K562 (cell line): ENCODE results near the gene AFG1L.

Source experiments
- CTCF ChIP-seq, 3 experiments: IDR thresholded peaks in 2 of 3; conservative IDR thresholded peaks in 1 of 3; 2 replicates each; pipeline ENCODE4 v1.5.1; 2011 to 2012; ENCODE audit warnings: low read length in 3 of 3, mild to moderate bottlenecking in 3 of 3, control low read depth in 2 of 3, improper control_type of control experiment in 1 of 3, inconsistent platforms in 1 of 3, low read depth in 1 of 3, mixed read lengths in 1 of 3, moderate library complexity in 1 of 3; ENCODE audit not compliant: insufficient read depth in 2 of 3
- ELF2 ChIP-seq: fragments of 250-450 bp; sonication (Bioruptor Pico); IDR thresholded peaks from 2 replicates; pipeline ENCODE4 v1.5.0; 2021; ENCODE audit warnings: mild to moderate bottlenecking
- FOXM1 ChIP-seq, 2 experiments: fragments of 450-650 bp in 1 of 2; sonication (generic) in 1 of 2; formaldehyde crosslinking in 1 of 2; IDR thresholded peaks; 2 replicates each; pipeline versions ENCODE4 v1.6.1 to v1.9.0; 2017 to 2022; ENCODE audit warnings: low read depth in 2 of 2, mild to moderate bottlenecking in 2 of 2, missing genetic modification reagents in 1 of 2, moderate library complexity in 1 of 2
- YY1 ChIP-seq, 3 experiments: IDR thresholded peaks; 2 replicates each; pipeline ENCODE4 v1.6.1; 2011; ENCODE audit warnings: low read length in 2 of 3, mild to moderate bottlenecking in 2 of 3, moderate library complexity in 2 of 3, borderline replicate concordance in 1 of 3, control low read depth in 1 of 3, low read depth in 1 of 3; ENCODE audit not compliant: insufficient read depth in 3 of 3, insufficient replicate concordance in 2 of 3, control insufficient read depth in 1 of 3, insufficient read length in 1 of 3; ENCODE audit errors: extremely low read depth in 1 of 3
- ZKSCAN1 ChIP-seq: fragments of 150-350 bp; IDR thresholded peaks from 2 replicates; pipeline ENCODE4 v1.6.1; 2016; ENCODE audit warnings: low read depth, low read length

DNA sequence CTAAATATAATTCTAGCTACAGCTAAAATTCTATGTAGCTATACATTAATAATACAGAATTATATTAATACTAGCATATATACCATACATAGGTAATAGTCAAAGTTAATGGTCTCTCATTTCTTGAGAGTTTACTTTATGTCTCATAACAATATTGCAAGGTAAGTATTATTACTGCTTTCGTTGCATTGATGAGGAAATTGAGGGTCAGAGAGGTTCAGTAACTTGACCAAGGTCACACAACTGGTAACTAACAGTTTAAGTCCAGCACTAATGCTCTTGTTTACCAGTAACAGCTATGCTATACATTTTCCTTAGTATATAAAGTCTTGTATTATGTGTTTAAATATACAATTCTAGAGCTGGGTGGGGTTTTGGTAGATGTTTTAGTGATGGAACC is 67.6 kb downstream of the AFG1L start:
- no peak for TF ChIP-seq CTCF (IDR thresholded peaks at IDR 0.05 in 2 of 3, conservative IDR thresholded peaks at IDR 0.05 in 1 of 3; ENCODE audit: insufficient read depth in 2 of 3, low read depth in 1 of 3, low read length in 3 of 3)
- TF ChIP-seq YY1 (IDR thresholded peaks at IDR 0.05; ENCODE audit: borderline replicate concordance in 1 of 3, control insufficient read depth in 1 of 3, extremely low read depth in 1 of 3, insufficient read depth in 3 of 3, insufficient read length in 1 of 3, insufficient replicate concordance in 2 of 3, low read depth in 1 of 3, low read length in 2 of 3) = no peak
- no peak for TF ChIP-seq ELF2 (CRISPR knock-in tag)
- no peak for TF ChIP-seq ZKSCAN1
- no peak for TF ChIP-seq FOXM1 (IDR thresholded peaks at IDR 0.05; ENCODE audit: low read depth)
- TF ChIP-seq FOXM1 (CRISPR knock-in tag; IDR thresholded peaks at IDR 0.05; ENCODE audit: low read depth) = no peak
